ENCODE measurements around the gene SLC66A2.
"Not testable (repeated sequence)": the region's sequence is repeated elsewhere in the genome, so short reads cannot be mapped to it uniquely, and the experiment has no call there.

SLC66A2 gene

DNA sequence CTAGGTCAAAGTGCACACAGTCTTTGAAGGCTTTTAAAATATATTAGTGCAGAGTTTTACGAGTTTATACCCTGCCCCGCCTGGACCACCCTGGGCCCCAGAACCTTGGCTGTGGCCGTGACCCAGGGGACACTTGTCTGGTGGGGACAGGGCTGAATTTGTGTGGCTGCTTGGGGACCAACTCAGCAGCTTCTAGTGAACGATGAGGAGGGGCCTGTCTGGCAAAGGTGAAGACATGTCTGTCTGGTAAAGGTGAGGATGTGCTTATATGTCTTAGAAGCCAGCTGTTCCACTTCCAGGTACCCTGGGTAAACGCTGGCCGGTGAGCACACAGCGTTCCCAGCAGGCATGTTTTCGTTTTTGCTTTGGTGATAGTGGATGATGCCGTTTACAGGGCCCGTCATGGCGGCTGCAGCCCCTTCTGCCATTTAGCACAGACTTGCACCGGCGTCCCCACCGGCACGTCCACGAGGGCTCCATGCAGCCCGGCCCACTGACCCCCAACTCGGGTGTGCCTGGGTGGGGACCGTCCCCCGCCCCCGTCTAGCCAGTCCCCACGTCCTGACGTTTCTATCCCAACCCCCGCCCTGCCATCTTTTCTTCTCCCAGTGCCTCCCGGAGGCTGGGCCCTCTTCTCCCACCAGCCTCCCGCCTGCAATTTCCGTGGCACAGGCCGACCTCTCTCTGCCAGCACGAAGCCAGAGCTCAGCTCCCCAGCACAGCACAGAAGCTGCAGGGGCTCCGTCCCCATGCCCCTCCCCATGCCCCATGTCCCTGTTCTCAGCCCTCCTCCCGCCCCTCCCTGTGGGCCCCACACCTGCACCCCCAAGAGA, 67.8 kb downstream of the SLC66A2 start:
- no peak for DNase-seq (ENCODE audit: extremely low read depth in 1 of 2, low read depth in 1 of 2)

DNA sequence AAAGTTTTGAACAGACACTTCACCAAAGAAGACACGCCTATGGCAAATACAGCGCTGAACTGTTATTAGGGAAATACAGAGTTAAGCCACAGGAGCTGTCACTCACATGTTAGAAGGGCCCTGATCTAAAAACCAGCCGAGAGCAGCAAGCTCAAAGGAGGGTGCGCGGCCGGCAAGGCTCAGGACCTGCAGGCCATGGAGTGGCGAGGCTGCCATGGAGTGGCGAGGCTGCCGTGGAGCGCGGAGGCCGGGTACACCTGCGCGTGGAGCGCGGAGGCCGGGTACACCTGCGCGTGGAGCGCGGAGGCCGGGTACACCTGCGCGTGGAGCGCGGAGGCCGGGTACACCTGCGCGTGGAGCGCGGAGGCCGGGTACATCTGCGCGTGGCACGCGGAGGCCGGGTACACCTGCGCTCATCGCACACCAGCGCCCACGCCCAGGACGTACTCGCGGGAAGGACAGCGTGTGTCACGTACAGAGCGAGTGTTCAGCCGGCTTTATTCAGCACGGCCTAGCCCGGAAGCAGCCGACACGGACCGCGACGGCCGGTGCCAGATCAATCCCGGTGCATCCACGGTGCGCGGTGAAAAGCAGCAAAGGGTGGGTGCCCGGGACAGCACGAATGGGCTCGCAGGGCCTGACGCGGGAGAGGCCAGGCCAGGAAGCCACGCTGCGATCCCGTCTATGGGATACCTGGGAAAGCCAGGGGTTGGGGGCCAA, 68.8 kb downstream of the SLC66A2 start:
- DNase-seq (ENCODE audit: extremely low read depth in 1 of 2, low read depth in 1 of 2): no peak

DNA sequence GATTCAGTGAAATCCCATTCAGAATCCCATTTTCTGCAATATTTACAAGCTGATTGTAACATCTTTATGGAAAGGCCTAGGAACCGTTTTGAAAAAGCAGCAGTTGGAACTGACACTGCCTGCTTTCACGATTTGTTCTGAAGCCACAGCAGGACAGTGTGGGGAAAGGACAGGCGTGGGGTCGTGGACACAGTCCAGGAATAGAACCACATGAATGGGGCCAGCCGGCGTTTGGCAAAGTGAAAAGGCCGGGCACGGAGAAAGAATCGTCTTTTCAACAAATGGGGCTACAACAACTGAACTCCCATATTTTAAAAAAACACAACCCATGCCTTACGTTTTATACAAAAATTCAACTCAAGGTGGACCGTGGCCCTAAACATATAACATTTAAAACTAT, 69.8 kb downstream of the SLC66A2 start:
- no peak for DNase-seq (ENCODE audit: extremely low read depth in 1 of 2, low read depth in 1 of 2)

DNA sequence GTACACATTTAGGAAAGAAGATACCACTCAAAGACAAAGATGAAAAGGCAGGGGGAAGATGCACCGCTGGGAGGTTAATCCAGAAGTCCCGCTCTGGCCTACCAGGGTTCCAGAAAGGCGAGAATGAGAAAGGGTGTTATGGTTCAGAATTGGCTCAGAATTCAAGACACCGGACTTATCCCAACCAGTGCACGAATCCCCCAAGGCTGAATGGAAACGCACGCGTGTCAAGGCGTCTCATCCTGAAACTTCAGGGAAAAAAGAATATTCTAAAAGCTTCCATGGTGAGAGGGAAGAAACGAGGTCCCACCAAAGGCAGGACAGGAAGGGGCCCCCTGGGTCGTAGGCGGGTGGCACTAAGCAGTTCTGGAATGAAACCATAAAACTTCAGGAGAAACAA, 71.9 kb downstream of the SLC66A2 start:
- no peak for DNase-seq (ENCODE audit: extremely low read depth in 1 of 2, low read depth in 1 of 2)

DNA sequence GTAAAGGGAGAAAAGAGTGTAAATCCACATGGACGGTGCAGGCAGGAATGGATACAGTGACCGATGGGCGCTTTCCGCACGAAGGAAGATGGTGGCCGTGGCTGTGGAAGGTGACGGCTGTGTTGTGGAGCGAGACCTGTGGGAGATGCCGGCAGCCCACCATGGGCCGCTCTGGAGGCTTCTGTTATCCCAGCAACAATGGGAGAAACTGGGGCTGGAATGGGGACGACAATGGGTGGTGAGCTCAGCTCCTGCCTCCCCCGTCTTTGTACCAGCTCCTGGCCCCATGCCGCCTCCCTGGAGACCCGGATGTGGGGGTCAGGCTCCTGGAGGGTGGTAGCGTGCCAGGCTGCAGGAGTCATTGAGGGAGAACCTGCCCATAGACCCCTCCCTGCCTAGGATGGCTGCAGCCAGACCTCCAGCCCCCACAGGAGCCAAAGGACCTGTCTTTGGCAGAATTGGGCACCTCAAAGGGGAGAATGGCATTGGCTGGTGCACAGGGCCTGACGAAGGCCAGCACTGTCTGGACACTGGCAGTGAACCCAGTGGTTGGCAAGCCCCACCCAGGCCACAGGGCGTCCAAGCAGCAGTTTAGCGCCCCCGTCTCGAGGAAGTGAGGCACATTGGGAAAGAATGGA, 72.6 kb downstream of the SLC66A2 start:
- no peak for DNase-seq (ENCODE audit: extremely low read depth in 1 of 2, low read depth in 1 of 2)

DNA sequence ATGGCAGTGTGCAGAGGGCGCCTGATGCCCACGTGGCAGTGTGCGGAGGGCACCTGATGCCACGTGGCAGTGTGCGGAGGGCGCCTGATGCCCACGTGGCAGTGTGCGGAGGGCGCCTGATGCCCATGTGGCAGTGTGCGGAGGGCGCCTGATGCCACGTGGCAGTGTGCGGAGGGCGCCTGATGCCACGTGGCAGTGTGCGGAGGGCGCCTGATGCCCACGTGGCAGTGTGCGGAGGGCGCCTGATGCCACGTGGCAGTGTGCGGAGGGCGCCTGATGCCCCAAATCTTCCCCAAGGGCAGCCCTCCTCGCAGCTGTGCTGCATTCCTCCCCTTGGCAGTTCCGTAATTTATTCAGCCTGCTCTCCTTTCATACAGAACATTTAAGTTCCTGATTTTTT, 73.2 kb downstream of the SLC66A2 start:
- not testable (repeated sequence) for DNase-seq (ENCODE audit: extremely low read depth in 1 of 2, low read depth in 1 of 2)

DNA sequence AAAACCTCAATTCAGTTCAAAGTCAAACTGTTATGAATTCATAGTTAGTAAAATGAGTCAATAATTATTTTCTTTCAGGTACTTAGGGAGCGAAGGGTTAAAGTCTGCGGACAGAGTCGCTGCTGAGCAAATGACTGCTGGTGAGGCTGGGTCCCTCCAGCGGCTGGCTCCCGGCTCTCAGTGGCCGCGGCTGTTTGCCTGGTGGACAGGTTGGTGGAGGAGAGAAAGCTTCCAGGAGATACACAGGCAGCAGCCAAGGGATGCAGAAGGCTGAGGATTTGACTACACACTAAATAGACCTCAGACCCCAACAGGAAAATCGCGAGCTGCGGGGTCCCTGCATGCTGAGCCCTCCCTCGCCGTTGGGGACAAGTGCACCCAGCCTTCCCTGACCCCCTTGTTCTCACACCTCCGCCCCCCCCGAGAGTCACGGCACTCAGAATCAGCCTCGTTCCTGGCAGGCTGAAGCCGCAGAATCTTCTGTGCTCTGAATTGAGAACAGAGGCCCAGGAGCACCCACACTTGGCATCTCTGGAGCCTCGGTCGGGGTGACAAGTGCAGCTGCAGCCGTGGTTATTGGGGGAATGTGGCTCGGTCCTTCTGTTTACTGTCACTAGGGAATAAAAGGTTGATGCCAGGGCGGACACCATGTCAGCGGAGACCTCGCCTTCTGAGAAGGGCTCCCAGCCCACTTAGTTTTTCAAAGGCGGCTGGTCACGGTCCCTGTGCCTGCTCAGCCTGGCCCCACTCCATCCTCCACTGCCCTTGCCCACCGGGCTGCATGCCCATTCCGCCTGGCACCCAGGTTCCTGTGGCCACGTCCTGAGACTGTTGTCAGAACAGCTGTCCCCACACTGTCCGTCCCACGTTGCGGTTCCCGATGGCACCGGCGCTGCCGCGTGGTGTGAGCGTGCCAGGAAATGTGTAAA, 74.0 kb downstream of the SLC66A2 start:
- DNase-seq (ENCODE audit: extremely low read depth in 1 of 2, low read depth in 1 of 2): no peak

DNA sequence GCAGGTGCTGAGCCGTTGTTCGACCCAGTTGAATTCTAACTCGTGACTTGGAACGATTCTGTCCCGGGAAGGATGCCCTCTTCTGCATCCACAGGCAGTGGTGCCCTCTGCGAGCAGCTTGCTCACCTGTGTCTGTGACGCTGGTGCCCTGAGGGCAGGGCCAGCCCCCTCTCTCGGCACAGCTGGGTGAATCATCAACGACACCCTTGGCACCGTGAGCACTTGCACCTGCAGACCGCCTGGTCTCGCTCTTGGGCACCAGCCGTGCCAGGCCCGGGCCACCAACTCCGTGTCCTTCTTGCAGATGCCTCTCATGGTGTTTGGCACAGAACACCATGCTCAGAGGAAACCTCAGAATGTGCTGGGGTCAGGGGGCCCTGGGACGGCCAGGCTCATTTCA, 75.0 kb downstream of the SLC66A2 start:
- no peak for DNase-seq (ENCODE audit: extremely low read depth in 1 of 2, low read depth in 1 of 2)

DNA sequence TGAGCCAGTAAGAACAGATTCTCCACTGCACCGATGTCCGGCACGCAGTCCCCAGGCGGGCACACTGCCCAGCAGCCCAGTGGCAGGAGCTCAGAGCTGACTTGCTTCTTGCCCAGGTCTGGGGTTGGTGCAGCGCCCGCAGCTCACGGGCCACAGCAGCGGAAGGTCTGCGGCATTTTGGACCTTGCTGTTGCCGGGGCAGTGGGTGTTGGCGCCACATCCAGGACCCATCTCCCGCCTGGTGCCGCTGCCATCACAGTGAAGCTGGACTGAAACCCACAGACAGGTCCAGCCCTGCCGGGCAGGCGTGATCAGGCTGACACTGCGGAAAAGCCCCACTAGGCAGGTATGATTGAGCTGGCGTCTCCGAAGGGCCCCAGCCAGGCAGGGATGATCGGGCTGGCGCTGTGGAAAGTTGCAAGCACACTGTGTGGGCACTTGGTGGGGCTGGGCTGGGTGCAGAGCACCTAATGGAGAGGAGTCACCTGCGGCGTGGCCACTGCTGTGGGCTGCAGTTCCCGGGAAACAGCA, 75.5 kb downstream of the SLC66A2 start:
- DNase-seq (ENCODE audit: extremely low read depth in 1 of 2, low read depth in 1 of 2): no peak

DNA sequence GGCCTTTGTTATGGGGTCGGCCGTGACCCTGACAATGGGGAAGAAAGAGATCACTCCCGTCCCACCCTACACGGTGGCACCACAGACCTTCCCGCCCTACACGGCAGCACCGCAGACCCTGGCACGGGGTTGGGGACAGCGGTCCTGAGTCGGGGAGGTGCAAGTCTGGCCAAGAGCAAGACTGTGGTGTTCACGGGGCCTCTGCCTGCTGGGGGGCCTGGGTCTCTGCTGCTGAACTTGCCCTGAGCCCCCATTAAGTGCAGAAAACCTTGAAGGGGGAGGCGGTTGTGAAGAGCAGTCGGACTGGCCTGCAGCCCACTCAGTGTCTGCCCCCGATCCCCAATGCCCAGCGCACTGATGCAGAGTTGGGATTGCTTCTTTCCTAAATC, 75.9 kb downstream of the SLC66A2 start:
- no peak for DNase-seq (ENCODE audit: extremely low read depth in 1 of 2, low read depth in 1 of 2)

DNA sequence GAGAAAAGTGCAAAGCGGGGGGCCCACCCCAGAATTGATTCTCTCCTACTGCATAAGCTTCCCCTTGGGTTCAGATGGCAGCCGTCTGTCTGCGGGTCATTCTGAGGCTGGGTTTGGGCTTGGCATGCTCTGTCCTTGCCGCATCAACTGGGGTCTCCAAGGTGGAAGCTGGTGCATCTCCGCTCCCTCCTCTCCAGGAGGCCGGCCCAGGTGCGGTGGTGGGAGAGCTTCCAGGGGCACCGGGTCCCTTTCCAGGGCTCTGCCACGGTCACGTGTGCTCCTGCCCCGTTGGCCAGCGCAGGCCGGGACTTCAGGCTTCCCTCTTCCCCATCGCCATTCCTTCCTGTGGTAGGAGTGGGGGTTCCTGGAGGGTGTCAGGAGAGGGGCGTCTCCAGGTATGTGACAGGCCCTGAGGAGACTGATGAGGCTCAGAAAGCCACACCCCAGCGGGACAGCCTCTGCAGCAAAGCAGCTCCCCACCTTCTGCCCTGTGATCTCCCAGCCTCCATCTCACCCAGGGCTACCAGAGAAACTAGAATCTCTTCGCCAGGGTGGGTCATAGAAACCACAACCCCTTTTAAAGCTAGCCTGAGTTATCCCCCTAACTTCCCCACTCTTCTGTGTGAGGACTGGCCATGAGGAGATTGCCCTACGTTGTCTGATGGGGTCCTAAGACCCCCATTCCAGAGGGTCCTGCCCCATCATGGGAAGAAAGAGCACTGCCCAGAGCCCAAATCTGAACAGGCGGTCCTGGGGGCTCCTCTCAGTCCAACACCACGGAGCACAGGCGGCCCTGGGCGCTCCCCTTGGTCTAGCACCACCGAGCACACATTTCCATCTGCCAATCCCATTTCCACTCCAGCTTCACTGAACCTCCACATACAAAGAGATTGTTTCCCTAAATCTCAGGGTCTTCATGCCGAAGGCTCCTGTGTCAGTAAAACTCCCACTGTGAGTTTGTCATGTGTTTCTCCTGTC, 76.6 kb downstream of the SLC66A2 start:
- DNase-seq (ENCODE audit: extremely low read depth in 1 of 2, low read depth in 1 of 2): no peak

DNA sequence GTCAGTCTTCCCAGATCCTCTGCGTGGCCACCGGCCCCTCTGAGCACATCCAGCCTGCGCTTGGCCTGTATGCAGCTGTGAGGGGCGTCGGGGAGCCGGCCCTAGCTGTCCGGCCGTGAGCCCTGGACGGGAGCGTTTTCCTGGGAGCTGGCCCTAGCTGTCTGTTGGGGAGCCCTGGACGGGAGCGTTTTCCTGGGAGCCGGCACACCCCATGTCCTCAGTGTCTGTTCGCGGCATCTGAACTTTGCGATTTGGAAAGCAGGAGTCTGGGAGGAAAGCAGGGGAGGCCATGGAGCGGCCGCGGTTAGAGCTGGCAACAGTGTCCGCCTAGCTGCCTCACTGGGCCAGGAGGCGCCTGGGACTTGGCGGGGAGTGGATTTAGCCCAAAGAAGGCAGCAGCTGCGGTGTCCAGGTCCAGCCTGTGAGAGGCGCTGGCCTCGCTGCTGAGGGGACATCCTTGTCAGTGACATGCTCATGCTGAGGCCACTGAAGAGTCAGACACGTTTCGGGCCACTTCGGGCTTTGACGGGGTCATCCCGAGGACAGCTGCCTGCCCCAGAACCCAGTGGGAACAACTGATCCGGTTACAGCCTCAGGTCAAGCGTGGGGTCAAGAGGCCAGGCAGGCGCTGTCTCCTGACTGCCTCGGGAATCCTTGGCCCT, 77.9 kb downstream of the SLC66A2 start:
- DNase-seq (ENCODE audit: extremely low read depth in 1 of 2, low read depth in 1 of 2): no peak

DNA sequence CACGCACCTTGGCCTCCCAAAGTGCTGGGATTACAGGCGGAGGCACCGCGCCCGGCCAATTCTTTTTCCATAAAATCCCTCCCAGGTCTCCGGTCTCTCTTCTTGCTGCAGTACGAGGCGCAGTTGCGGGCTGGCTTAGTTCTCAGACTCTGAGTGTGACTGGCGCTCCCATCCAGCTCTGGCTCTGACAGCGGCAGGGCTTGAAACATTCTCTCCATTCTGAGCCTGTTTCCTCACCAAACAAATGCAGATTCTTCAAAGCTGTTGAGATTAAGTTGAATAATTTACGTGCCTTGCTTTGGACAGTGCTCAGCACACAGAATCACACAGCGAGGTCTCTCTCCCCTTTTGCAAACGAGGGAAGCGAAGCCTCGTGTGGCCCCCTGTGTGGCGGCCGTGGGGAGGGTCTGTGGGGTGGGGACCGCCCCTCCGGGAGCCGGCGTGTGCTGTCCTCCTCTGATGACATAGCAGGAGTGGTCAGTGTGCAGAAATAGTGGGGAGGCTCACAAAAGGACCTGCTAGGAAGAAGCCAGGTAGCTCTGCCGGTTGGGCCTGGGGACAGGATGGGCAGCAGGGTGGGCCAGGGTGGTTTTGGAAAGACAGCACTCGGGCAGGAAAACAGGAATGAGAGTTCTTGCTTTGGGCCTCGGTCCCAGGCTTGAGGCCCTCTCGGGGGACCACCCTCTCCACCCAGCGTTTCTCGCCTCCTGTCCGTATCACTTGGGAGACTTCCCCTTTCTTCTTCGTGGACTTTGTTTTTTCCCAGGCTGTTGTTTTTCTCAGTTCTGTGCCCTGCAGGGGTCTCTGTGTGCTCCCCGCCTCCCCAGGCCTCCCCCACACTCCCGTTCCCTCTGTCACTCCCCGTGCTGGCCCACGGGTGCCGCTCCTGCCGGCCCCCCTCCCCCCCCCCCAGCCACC, 78.7 kb downstream of the SLC66A2 start:
- DNase-seq (ENCODE audit: extremely low read depth in 1 of 2, low read depth in 1 of 2): no peak

DNA sequence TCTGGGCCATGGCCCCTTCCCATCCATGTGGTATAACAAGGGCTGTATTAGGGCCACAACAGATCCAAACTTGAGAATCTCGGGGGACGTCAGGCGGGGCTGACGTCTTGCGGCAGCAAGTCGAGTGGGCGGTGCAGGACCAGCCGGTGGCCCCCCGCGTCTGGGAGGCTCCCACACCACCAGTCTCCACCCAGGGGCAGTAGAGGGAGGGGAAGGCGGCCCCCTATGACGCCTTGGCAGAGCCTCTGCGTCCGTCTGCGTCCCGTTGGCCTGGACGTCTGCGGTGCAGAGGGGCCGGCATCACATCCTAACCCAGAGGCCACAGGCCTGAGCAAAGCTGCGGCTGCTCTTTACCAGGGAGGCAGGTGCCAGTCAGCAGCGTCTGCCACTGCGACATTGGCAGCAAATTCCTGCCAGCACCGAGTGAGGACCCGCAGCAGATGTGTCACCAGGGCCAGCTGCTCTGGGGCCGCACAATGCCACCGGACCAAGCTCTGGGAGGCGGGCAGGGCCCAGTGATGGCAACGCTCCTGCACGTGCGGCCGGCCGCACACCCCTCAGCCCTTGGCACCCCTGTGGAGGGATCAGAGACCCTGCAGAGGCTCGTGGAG, 79.9 kb downstream of the SLC66A2 start:
- DNase-seq (ENCODE audit: extremely low read depth in 1 of 2, low read depth in 1 of 2): no peak

DNA sequence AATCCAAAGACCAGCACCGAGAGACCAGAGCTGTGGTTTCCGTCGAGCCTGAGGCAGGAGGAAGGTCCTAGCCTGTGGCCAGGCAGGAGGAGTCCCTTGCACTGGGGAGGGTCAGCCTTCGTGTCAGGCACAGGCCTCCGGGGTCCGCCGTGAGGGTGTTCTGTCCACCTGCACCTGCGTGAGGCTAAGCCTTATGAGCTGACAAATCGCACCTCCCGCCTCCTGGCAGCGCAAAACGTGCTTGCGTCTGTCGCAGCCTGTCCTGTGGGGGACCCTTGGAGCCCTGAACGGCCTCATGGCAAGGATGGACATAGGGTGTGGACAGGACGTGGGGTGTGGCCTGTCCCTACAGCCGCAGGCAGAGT, 80.4 kb downstream of the SLC66A2 start:
- no peak for DNase-seq (ENCODE audit: extremely low read depth in 1 of 2, low read depth in 1 of 2)

DNA sequence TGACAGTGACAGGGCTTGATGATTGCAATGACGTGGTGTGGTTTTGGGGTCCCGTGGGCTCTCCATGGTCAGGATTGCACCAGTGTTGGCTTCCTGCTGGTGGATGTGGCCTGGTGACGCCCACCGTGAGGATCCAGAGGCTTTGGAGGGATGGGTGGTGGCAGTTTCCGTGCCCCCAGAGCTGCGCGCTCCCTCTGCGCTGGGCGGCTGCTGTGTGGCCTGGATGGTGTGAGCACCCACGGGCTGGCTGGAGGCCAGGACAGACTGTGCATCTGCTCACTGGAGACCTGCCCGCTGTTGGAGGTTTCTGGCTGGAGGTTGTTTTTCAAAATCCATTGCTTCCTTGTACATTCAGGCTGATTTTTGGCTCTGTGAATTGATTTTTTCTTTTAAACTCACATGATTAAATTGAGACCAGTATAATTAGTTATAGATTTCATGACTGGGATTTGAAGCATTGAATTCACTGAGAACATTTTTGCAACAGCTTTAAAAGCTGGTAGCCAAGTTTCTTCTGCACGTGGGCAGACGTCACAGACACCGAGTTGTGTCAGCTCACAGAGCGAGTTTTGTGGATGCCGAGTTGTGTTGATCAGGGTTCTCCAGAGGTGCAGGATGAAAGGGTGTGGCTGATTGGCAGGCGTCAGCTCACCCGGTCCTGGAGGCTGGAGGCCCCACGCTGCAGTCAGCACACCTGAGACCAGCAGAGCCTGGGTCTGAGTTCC, 81.0 kb downstream of the SLC66A2 start:
- DNase-seq (ENCODE audit: extremely low read depth in 1 of 2, low read depth in 1 of 2): no peak
